Fibroblast of lung (primary cell): ENCODE measurements around the gene MPP2. TPM values are rescaled to one million over a fixed set of nuclear protein-coding genes. Genes with fewer than 3 reads are reported as not detected.

Experiments
- DNase-seq, 2 donors: peaks; one replicate each; pipeline versions ENCODE4 v3.0.0 to v3.0.0-alpha.2; 2010; ENCODE audit warnings: low read depth in 2 of 2
- H2AFZ ChIP-seq: 2 replicates; pipeline ENCODE4 v1.5.1; 2012; ENCODE audit warnings: low read length, control low read depth, inconsistent platforms
- H3K27ac ChIP-seq: 2 replicates; pipeline ENCODE4 v1.5.1; 2011; ENCODE audit warnings: low read length, control low read depth; ENCODE audit not compliant: insufficient read depth
- H3K27me3 ChIP-seq: 2 replicates; pipeline ENCODE4 v1.5.1; 2011; ENCODE audit warnings: mild to moderate bottlenecking, low read length; ENCODE audit not compliant: control insufficient read depth, insufficient read depth
- H3K36me3 ChIP-seq: 2 replicates; pipeline ENCODE4 v1.5.1; 2011; ENCODE audit warnings: low read length; ENCODE audit not compliant: control insufficient read depth, insufficient read depth
- H3K4me1 ChIP-seq: 2 replicates; pipeline ENCODE4 v1.5.1; 2011; ENCODE audit warnings: low read length; ENCODE audit not compliant: control insufficient read depth, insufficient read depth; ENCODE audit errors: extremely low read depth
- H3K4me2 ChIP-seq: 2 replicates; pipeline ENCODE4 v1.5.1; 2011; ENCODE audit warnings: low read length, control low read depth; ENCODE audit not compliant: insufficient read depth; ENCODE audit errors: extremely low read depth
- H3K4me3 ChIP-seq, 4 experiments: fragments of 200-600 bp in 1 of 4; sonication (generic) in 1 of 4; replicated peaks in 1 of 4; 2 replicates each; pipeline ENCODE4 v1.5.1; 2011 to 2016; ENCODE audit warnings: low read length in 4 of 4, low read depth in 3 of 4, mild to moderate bottlenecking in 3 of 4, control low read depth in 2 of 4, inconsistent platforms in 1 of 4, mixed read lengths in 1 of 4; ENCODE audit not compliant: insufficient read depth in 1 of 4; ENCODE audit errors: control extremely low read depth in 1 of 4
- H3K79me2 ChIP-seq: 2 replicates; pipeline ENCODE4 v1.5.1; 2012; ENCODE audit warnings: mild to moderate bottlenecking, low read length, inconsistent platforms; ENCODE audit not compliant: control insufficient read depth, insufficient read depth
- H3K9ac ChIP-seq: 2 replicates; pipeline ENCODE4 v1.5.1; 2011; ENCODE audit warnings: mild to moderate bottlenecking, low read length, control low read depth; ENCODE audit not compliant: insufficient read depth
- H3K9me3 ChIP-seq: 2 replicates; pipeline ENCODE4 v1.5.1; 2012; ENCODE audit warnings: low read depth, low read length; ENCODE audit not compliant: control insufficient read depth, insufficient read depth
- H4K20me1 ChIP-seq: 2 replicates; pipeline ENCODE4 v1.5.1; 2011; ENCODE audit warnings: low read length; ENCODE audit not compliant: control insufficient read depth, insufficient read depth; ENCODE audit errors: extremely low read depth
- CTCF ChIP-seq, 2 donors: IDR thresholded peaks in 1 of 2; conservative IDR thresholded peaks in 1 of 2; 1 replicate in 1 of 2; 2 replicates in 1 of 2; pipeline ENCODE4 v1.5.1; 2011 to 2012; ENCODE audit warnings: low read length in 2 of 2, control low read depth in 1 of 2, inconsistent platforms in 1 of 2, low read depth in 1 of 2, mild to moderate bottlenecking in 1 of 2
- EZH2 ChIP-seq: IDR thresholded peaks from 2 replicates; pipeline ENCODE4 v1.5.1; 2012; ENCODE audit warnings: low read length, control low read depth, mild to moderate bottlenecking; ENCODE audit errors: missing control alignments
- polyA plus RNA-seq, 2 donors: library from polyadenylated mRNA; depleted of rRNA in 1 of 2; stranded (reverse) in 1 of 2; unstranded in 1 of 2; fragments of >200 nt; gene quantifications; 2 replicates each; pipeline ENCODE4 v1.2.1, GENCODE V29; 2011 to 2012; ENCODE audit warnings: missing spikeins in 1 of 2
- total RNA-seq: library from RNA; depleted of rRNA; stranded (reverse); fragments of >200 nt; gene quantifications from 2 replicates; pipeline ENCODE4 v1.2.1, GENCODE V29; 2014

MPP2 gene
- total and polyA plus RNA-seq, 2 donors (not counting 1 experiment from before 2014, with no cell fraction given): 1.2 to 2.1 TPM

GRCh38 chr17:43932923-43933322 lies 25.6 kb upstream of the MPP2 start:
- TF ChIP-seq EZH2: no peak
- H3K4me3 ChIP-seq: no peak overlapping the region
- H3K4me2 ChIP-seq: no peak overlapping the region
- no peaks in the 10 kb centered on the region for H3K9me3 ChIP-seq
- H3K27ac ChIP-seq: no peak overlapping the region
- no peak overlapping the region for H2AFZ ChIP-seq
- DNase-seq: no peak
- no peak overlapping the region for H3K9ac ChIP-seq
- H3K4me1 ChIP-seq: peaks cover 1% of the 10 kb centered on the region
- no peaks in the 10 kb centered on the region for H3K79me2 ChIP-seq
- H3K36me3 ChIP-seq: no peaks in the 10 kb centered on the region
- H4K20me1 ChIP-seq: no peaks in the 10 kb centered on the region
- peaks cover 9% of the 10 kb centered on the region for H3K27me3 ChIP-seq

- no peak overlapping the region for H3K27ac ChIP-seq
- H3K27me3 ChIP-seq: peaks cover 13% of the 10 kb centered on the region
- no peaks in the 10 kb centered on the region for H3K9me3 ChIP-seq
- no peaks in the 10 kb centered on the region for H3K4me1 ChIP-seq
- H2AFZ ChIP-seq: no peak overlapping the region
- H3K4me3 ChIP-seq: no peak overlapping the region
- H3K36me3 ChIP-seq: no peaks in the 10 kb centered on the region
- H4K20me1 ChIP-seq: no peaks in the 10 kb centered on the region
- no peak for DNase-seq
- no peaks in the 10 kb centered on the region for H3K79me2 ChIP-seq
- H3K4me2 ChIP-seq: no peak overlapping the region
- no peak overlapping the region for H3K9ac ChIP-seq
- TF ChIP-seq EZH2 (no peak), CTCF (conservative IDR thresholded peaks at IDR 0.05 in 1 of 2, IDR thresholded peaks at IDR 0.05 in 1 of 2; ENCODE audit: low read depth in 1 of 2, low read length in 2 of 2) (no peak)
Observed at GRCh38 chr17:43932357-43932756, 25.0 kb upstream of the MPP2 start.

- Histone ChIP-seq H2AFZ (no peak overlapping the region), H4K20me1 (no peaks in the 10 kb centered on the region), H3K4me1 (no peaks in the 10 kb centered on the region), H3K9me3 (no peaks in the 10 kb centered on the region), H3K4me2 (no peak overlapping the region), H3K4me3 (no peak overlapping the region), H3K27ac (no peak overlapping the region), H3K79me2 (no peaks in the 10 kb centered on the region), H3K27me3 (peaks cover 24% of the 10 kb centered on the region), H3K9ac (no peak overlapping the region), H3K36me3 (no peaks in the 10 kb centered on the region)
- no peak for DNase-seq
- TF ChIP-seq CTCF (conservative IDR thresholded peaks at IDR 0.05 in 1 of 2, IDR thresholded peaks at IDR 0.05 in 1 of 2; ENCODE audit: low read depth in 1 of 2, low read length in 2 of 2): no peak
- no peak for TF ChIP-seq EZH2
Observed at GRCh38 chr17:43931062-43931571, 23.8 kb upstream of the MPP2 start.
